ENCODE results near the gene ZBTB24. TPM values are rescaled to one million over a fixed set of nuclear protein-coding genes. Genes with fewer than 3 reads are reported as not detected.

The ZBTB24 gene
- polyA plus RNA-seq, 3 donors: 3.1 to 4.7 (median 3.4) TPM

GRCh38 chr6:109478841-109479624 is 4.0 kb downstream of the ZBTB24 start:
- Histone ChIP-seq H3K4me3 (replicated peaks in 1 of 3; ENCODE audit: low read depth in 2 of 3, low read length in 3 of 3) (no peak overlapping the region), H4K20me1 (ENCODE audit: insufficient read depth, low read length) (peaks cover 31% of the 10 kb centered on the region), H3K36me3 (replicated peaks in 1 of 2; ENCODE audit: control insufficient read depth in 1 of 2, insufficient read depth in 2 of 2, low read length in 2 of 2) (peaks cover 26 to 63% of the 10 kb centered on the region in 2 donors), H3K27ac (ENCODE audit: low read depth in 1 of 2, low read length in 2 of 2) (peak overlapping the region in 1 of 2 donors; percentile 1), H2AFZ (ENCODE audit: insufficient read depth, low read depth, low read length, poor library complexity, severe bottlenecking) (no peak overlapping the region), H3K79me2 (ENCODE audit: insufficient read depth, low read length) (peaks cover 65% of the 10 kb centered on the region), H3K27me3 (ENCODE audit: control insufficient read depth in 2 of 2, insufficient read depth in 2 of 2, low read length in 2 of 2) (no peaks in the 10 kb centered on the region), H3K4me1 (ENCODE audit: control insufficient read depth in 1 of 2, insufficient read depth in 2 of 2, low read length in 2 of 2) (peaks cover 35 to 47% of the 10 kb centered on the region in 2 donors), H3K9me3 (replicated peaks in 1 of 2; ENCODE audit: control insufficient read depth in 1 of 2, insufficient read depth in 1 of 2, low read length in 2 of 2) (no peaks in the 10 kb centered on the region), H3K4me2 (replicated peaks; ENCODE audit: extremely low read depth, low read length, poor library complexity, severe bottlenecking) (peak overlapping the region; percentile 17), H3K9ac (ENCODE audit: insufficient read depth, low read length, poor library complexity, severe bottlenecking) (no peak overlapping the region)
- TF ChIP-seq, protein P1, sequence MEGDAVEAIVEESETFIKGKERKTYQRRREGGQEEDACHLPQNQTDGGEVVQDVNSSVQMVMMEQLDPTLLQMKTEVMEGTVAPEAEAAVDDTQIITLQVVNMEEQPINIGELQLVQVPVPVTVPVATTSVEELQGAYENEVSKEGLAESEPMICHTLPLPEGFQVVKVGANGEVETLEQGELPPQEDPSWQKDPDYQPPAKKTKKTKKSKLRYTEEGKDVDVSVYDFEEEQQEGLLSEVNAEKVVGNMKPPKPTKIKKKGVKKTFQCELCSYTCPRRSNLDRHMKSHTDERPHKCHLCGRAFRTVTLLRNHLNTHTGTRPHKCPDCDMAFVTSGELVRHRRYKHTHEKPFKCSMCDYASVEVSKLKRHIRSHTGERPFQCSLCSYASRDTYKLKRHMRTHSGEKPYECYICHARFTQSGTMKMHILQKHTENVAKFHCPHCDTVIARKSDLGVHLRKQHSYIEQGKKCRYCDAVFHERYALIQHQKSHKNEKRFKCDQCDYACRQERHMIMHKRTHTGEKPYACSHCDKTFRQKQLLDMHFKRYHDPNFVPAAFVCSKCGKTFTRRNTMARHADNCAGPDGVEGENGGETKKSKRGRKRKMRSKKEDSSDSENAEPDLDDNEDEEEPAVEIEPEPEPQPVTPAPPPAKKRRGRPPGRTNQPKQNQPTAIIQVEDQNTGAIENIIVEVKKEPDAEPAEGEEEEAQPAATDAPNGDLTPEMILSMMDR (IDR thresholded peaks at IDR 0.05): no peak
- H3K4me1 Mint-ChIP-seq: peaks cover 51% of the 10 kb centered on the region
- intact Hi-C loops (cut with micrococcal nuclease): no loop called here
- H3K4me3 Mint-ChIP-seq: peak overlapping the region in 1 of 2 donors; percentile 56
- H3K9me3 Mint-ChIP-seq: no peaks in the 10 kb centered on the region
- H3K27me3 Mint-ChIP-seq (ENCODE audit: low read depth in 3 of 3): peaks cover 0 to 2% (median 0%) of the 10 kb centered on the region in 3 donors
- peaks cover 58 to 64% of the 10 kb centered on the region in 2 donors for H3K36me3 Mint-ChIP-seq
- WGBS (ENCODE audit: insufficient coverage): 94% methylated on average over 3 of the region's 5 CpGs
- H3K27ac Mint-ChIP-seq: peak overlapping the region in 2 of 7 donors; percentile 25 to 59
- no peak for DNase-seq

DNA sequence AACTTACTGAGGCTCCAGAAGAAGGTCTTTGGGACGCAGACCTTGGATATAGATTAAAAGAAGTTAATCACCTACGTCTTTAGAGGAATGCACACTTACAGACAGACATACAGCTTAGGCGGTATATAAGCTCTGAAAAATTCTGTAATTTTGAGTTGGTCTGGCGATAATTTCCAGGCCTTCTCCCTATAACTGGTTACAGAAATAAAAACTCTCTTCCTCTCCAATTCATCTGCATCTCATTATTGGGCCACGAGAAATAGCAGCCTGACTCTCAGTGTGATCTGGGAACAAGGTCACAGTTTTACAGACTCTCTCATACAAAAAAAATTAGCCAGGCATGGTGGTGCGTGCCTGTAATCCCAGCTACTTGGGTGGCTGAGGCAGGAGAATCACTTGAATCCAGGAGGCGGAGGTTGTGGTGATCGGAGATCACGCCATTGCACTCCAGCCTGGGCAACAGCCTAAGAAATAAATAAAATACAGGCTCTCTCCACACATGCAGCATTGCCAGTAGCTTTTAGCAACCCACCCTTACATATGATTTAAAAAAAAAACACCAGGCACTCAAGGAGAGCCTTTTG is 4.7 kb downstream of the ZBTB24 start:
- H3K27me3 ChIP-seq (ENCODE audit: control insufficient read depth in 2 of 2, insufficient read depth in 2 of 2, low read length in 2 of 2): no peaks in the 10 kb centered on the region
- no peaks in the 10 kb centered on the region for H3K27me3 Mint-ChIP-seq (ENCODE audit: low read depth in 3 of 3)
- TF ChIP-seq, protein P1 (IDR thresholded peaks at IDR 0.05): no peak
- H3K4me1 ChIP-seq (ENCODE audit: control insufficient read depth in 1 of 2, insufficient read depth in 2 of 2, low read length in 2 of 2): peaks cover 31 to 41% of the 10 kb centered on the region in 2 donors
- no peak overlapping the region for H3K4me3 ChIP-seq (replicated peaks in 1 of 3; ENCODE audit: low read depth in 2 of 3, low read length in 3 of 3)
- H2AFZ ChIP-seq (ENCODE audit: insufficient read depth, low read depth, low read length, poor library complexity, severe bottlenecking): no peak overlapping the region
- H3K4me2 ChIP-seq (replicated peaks; ENCODE audit: extremely low read depth, low read length, poor library complexity, severe bottlenecking): no peak overlapping the region
- peaks cover 49% of the 10 kb centered on the region for H3K4me1 Mint-ChIP-seq
- H3K9ac ChIP-seq (ENCODE audit: insufficient read depth, low read length, poor library complexity, severe bottlenecking): no peak overlapping the region
- peaks cover 31% of the 10 kb centered on the region for H4K20me1 ChIP-seq (ENCODE audit: insufficient read depth, low read length)
- H3K79me2 ChIP-seq (ENCODE audit: insufficient read depth, low read length): peaks cover 66% of the 10 kb centered on the region
- H3K9me3 ChIP-seq (replicated peaks in 1 of 2; ENCODE audit: control insufficient read depth in 1 of 2, insufficient read depth in 1 of 2, low read length in 2 of 2): no peaks in the 10 kb centered on the region
- H3K36me3 Mint-ChIP-seq: peaks cover 65 to 71% of the 10 kb centered on the region in 2 donors
- peak overlapping the region in 1 of 2 donors; percentile 43 for H3K27ac ChIP-seq (ENCODE audit: low read depth in 1 of 2, low read length in 2 of 2)
- H3K36me3 ChIP-seq (replicated peaks in 1 of 2; ENCODE audit: control insufficient read depth in 1 of 2, insufficient read depth in 2 of 2, low read length in 2 of 2): peaks cover 33 to 70% of the 10 kb centered on the region in 2 donors
- intact Hi-C loops (cut with micrococcal nuclease): no loop called here
- H3K9me3 Mint-ChIP-seq: no peaks in the 10 kb centered on the region
- DNase-seq: no peak
- 71% methylated on average over 1 of the region's 9 CpGs for WGBS (ENCODE audit: insufficient coverage)
- H3K27ac Mint-ChIP-seq: peak overlapping the region in 6 of 7 donors; percentile 9 to 71 (median 47)
- H3K4me3 Mint-ChIP-seq: peak overlapping the region in 1 of 2 donors; percentile 56
